Measurements from ENCODE around the gene USP12. TPM values are rescaled to one million over a fixed set of nuclear protein-coding genes. Genes with fewer than 3 reads are reported as not detected.
"Not testable (repeated sequence)": the region's sequence is repeated elsewhere in the genome, so short reads cannot be mapped to it uniquely, and the experiment has no call there.

The USP12 gene
- total RNA-seq = 10 to 100 TPM in 3 of 4 donors, 1 to 10 TPM in 1; 3.9 to 31.7 (median 13.6) TPM

- intact Hi-C loops (cut with DNase I) = loop anchor here (10.0 kb wide), 2 partner anchors 83 to 187 kb away; partner anchors contain the start of gene RPL21
- Histone ChIP-seq H3K36me3 (no peaks in the 10 kb centered on the region), H3K4me1 (peaks cover 22 to 69% (median 27%) of the 10 kb centered on the region in 3 donors), H3K4me3 (peak within 1 kb of the TSS; percentile 68 to 97 (median 89)), H3K27ac (peak within 1 kb of the TSS; percentile 94 to 98 (median 96)), H3K9me3 (no peaks in the 10 kb centered on the region), H3K27me3 (no peaks in the 10 kb centered on the region)
- TF ChIP-seq CTCF (IDR thresholded peaks at IDR 0.05) (peak in 1 of 6 experiments; percentile 10), POLR2A (IDR thresholded peaks at IDR 0.05) (peak in 2 of 4 donors; percentile 25 to 61)
- DNase-seq = no peak
- no CpG with 5 or more reads among the region's 88 CpGs for WGBS, 2 donors
Observed at GRCh38 chr13:27171244-27171826, at the start of gene USP12. Gene USP12, minus strand, starts transcription at chr13:27171811. Its CDS starts 172 bp downstream, at chr13:27171639.

- Histone ChIP-seq H3K27ac (no peak overlapping the region), H3K27me3 (no peaks in the 10 kb centered on the region), H3K36me3 (no peaks in the 10 kb centered on the region), H3K9me3 (peaks cover 0 to 5% (median 0%) of the 10 kb centered on the region in 3 donors), H3K4me3 (no peak overlapping the region), H3K4me1 (no peaks in the 10 kb centered on the region)
- intact Hi-C loops (cut with DNase I) = no loop called here
- TF ChIP-seq CTCF (IDR thresholded peaks at IDR 0.05) (no peak), POLR2A (IDR thresholded peaks at IDR 0.05) (no peak)
- DNase-seq = no peak
- WGBS, 2 donors = 80% methylated on average over 7 of the region's 19 CpGs; no CpG with 5 or more reads in 1 of the 2 donors
Observed at GRCh38 chr13:27219611-27220010, 48.0 kb upstream of the USP12 start.

- H3K36me3 ChIP-seq; DNase-seq; H3K4me3 ChIP-seq; H3K27me3 ChIP-seq; H3K27ac ChIP-seq; intact Hi-C loops (cut with DNase I); H3K4me1 ChIP-seq; H3K9me3 ChIP-seq: not testable (repeated sequence)
- WGBS, 2 donors = 68 to 74% methylated on average over 1 of the region's 1 CpG
Observed at GRCh38 chr13:27218861-27219260, 47.2 kb upstream of the USP12 start.

- H3K27ac ChIP-seq; H3K4me3 ChIP-seq; intact Hi-C loops (cut with DNase I); DNase-seq; H3K4me1 ChIP-seq; H3K36me3 ChIP-seq; H3K9me3 ChIP-seq; H3K27me3 ChIP-seq: not testable (repeated sequence)
- WGBS, 2 donors = 77 to 81% methylated on average over 2 of the region's 2 CpGs
Observed at GRCh38 chr13:27217791-27218190, 46.2 kb upstream of the USP12 start.

- WGBS, 2 donors = 89% methylated on average over 5 of the region's 5 CpGs
- H3K4me1 ChIP-seq; H3K27ac ChIP-seq; H3K36me3 ChIP-seq; DNase-seq; H3K27me3 ChIP-seq; H3K9me3 ChIP-seq; intact Hi-C loops (cut with DNase I); H3K4me3 ChIP-seq: not testable (repeated sequence)
Observed at GRCh38 chr13:27213386-27213785, 41.8 kb upstream of the USP12 start.

GRCh38 chr13:27211771-27212364 lies 40.3 kb upstream of the USP12 start:
- 68 to 69% methylated on average over 4 to 11 of the region's 17 CpGs for WGBS, 2 donors
- TF ChIP-seq CTCF (IDR thresholded peaks at IDR 0.05) (no peak), POLR2A (IDR thresholded peaks at IDR 0.05) (no peak)
- Histone ChIP-seq H3K9me3 (no peaks in the 10 kb centered on the region), H3K36me3 (no peaks in the 10 kb centered on the region), H3K27ac (no peak overlapping the region), H3K4me1 (no peaks in the 10 kb centered on the region), H3K27me3 (no peaks in the 10 kb centered on the region), H3K4me3 (no peak overlapping the region)
- DNase-seq = no peak
- intact Hi-C loops (cut with DNase I) = no loop called here

Data from esophagus squamous epithelium (tissue), 5 donors.